Fibroblast of peridontal ligament (primary cell): ENCODE data around the gene FNDC11.
"Not testable (repeated sequence)": the region's sequence is repeated elsewhere in the genome, so short reads cannot be mapped to it uniquely, and the experiment has no call there.

Experiments
- DNase-seq: peaks from one replicate; pipeline ENCODE4 v3.0.0-alpha.2; 2010; ENCODE audit errors: extremely low read depth

FNDC11 gene

GRCh38 chr20:63598479-63599395 lies 44.8 kb downstream of the FNDC11 start:
- no peak for DNase-seq

GRCh38 chr20:63599396-63600050 lies 45.6 kb downstream of the FNDC11 start:
- DNase-seq = no peak

- DNase-seq = not testable (repeated sequence)
Measured at GRCh38 chr20:63601679-63602078, 47.7 kb downstream of the FNDC11 start.

GRCh38 chr20:63602321-63602720 lies 48.4 kb downstream of the FNDC11 start:
- no peak for DNase-seq
